Neural cell (in vitro differentiated cells): ENCODE data around the gene WWC2.

Source experiments
- CTCF ChIP-seq: fragments of 450-650 bp; IDR thresholded peaks from 2 replicates; pipeline ENCODE4 v1.5.1; 2014; ENCODE audit warnings: antibody characterized with exemption, mild to moderate bottlenecking, moderate library complexity; ENCODE audit not compliant: poor library complexity, severe bottlenecking
- EP300 ChIP-seq: fragments of 450-650 bp; conservative IDR thresholded peaks from 2 replicates; pipeline ENCODE4 v1.6.1; 2014; ENCODE audit warnings: antibody characterized with exemption, mild to moderate bottlenecking, moderate library complexity; ENCODE audit not compliant: poor library complexity, severe bottlenecking
- EZH2 ChIP-seq: fragments of 200-600, 300-800 bp; shearing (Covaris generic), sonication (generic); IDR thresholded peaks from 2 replicates; pipeline ENCODE4 v1.6.1; 2014; ENCODE audit warnings: antibody characterized with exemption, low read length, borderline replicate concordance, mild to moderate bottlenecking; ENCODE audit not compliant: insufficient read depth, poor library complexity, severe bottlenecking
- MXI1 ChIP-seq: fragments of 450-650 bp; conservative IDR thresholded peaks from 2 replicates; pipeline ENCODE4 v1.6.1; 2014; ENCODE audit warnings: antibody characterized with exemption, mild to moderate bottlenecking; ENCODE audit not compliant: poor library complexity, severe bottlenecking
- POLR2AphosphoS5 ChIP-seq: IDR thresholded peaks from 2 replicates; pipeline ENCODE4 v1.6.1; 2012
- RAD21 ChIP-seq: fragments of 450-650 bp; conservative IDR thresholded peaks from 2 replicates; pipeline ENCODE4 v1.6.1; 2014; ENCODE audit warnings: antibody characterized with exemption, mild to moderate bottlenecking, moderate library complexity
- REST ChIP-seq: IDR thresholded peaks from 2 replicates; pipeline ENCODE4 v1.6.1; 2012; ENCODE audit warnings: borderline replicate concordance
- SMC3 ChIP-seq: fragments of 450-650 bp; conservative IDR thresholded peaks from 2 replicates; pipeline ENCODE4 v1.6.1; 2014; ENCODE audit warnings: antibody characterized with exemption, mild to moderate bottlenecking, moderate library complexity; ENCODE audit not compliant: poor library complexity
- TAF1 ChIP-seq: IDR thresholded peaks from 2 replicates; pipeline ENCODE4 v1.6.1; 2012; ENCODE audit warnings: low read depth

- TF ChIP-seq EZH2 (no peak), CTCF (no peak), POLR2AphosphoS5 (no peak), EP300 (no peak), MXI1 (no peak), RAD21 (no peak), SMC3 (no peak), TAF1 (no peak), REST (no peak)
Observed at GRCh38 chr4:183329244-183329643, 230.2 kb downstream of the WWC2 start.
